Activated CD4-positive, alpha-beta T cell treated with anti-CD3 and anti-CD28 coated beads, Interleukin-2, amount 50 U/mL, for 48 hours (primary cell): ENCODE data around the gene C17orf78.
"Not testable (repeated sequence)": the region's sequence is repeated elsewhere in the genome, so short reads cannot be mapped to it uniquely, and the experiment has no call there.

Source experiments
- DNase-seq, 2 experiments: peaks; one replicate each; pipeline ENCODE4 v3.0.0-alpha.2; 2020

The C17orf78 gene

GRCh38 chr17:37388266-37388665 lies 12.5 kb downstream of the C17orf78 start:
- DNase-seq: no peak

GRCh38 chr17:37389160-37389559 lies 13.4 kb downstream of the C17orf78 start:
- no peak for DNase-seq

DNA sequence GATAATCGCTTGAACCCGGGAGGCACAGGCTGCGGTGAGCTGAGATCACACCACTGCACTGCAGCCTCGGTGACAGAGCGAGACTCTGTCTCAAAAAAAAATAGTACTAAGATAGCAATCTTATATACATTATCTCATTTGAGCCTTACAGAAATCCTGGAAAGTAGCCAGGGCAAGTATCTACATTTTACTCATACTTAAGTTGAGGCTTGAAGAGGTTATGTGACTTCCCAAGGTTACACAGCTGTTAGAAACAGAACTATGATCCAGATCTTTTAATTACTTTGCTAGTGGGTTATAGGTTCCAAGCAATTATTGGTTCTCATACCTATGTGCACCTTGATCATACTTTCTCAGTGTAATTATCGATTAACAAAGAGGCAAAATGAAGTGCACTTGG lies 15.4 kb downstream of the C17orf78 start:
- DNase-seq: no peak

GRCh38 chr17:37392024-37392590 lies 16.3 kb downstream of the C17orf78 start:
- no peak for DNase-seq

GRCh38 chr17:37393352-37393751 lies 17.6 kb downstream of the C17orf78 start:
- no peak for DNase-seq

DNA sequence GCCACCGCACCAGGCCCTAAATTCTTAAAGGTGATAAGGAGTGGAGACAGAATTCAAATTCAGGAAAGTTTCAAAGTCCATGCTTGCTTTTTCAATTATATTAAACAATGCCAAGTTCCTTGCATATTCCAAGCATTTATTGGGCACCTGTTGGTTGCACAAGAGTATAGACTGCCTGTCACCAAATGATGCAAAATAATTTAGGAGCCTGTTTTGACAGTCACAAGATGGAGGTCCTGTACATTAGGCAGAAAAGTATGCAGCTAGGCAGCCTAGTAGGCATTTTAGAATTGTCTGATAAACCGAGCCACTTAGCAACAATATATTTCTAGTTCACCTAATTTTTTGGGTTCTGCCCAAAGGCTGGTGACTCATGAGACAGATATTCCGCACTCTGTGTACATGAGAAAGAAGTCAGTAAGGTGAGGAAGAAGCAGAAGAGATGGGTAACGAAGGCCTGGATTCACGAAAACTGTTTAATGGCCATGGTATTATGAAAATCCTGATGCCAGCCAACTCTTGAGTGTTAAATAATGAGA lies 23.5 kb downstream of the C17orf78 start:
- DNase-seq: no peak

DNA sequence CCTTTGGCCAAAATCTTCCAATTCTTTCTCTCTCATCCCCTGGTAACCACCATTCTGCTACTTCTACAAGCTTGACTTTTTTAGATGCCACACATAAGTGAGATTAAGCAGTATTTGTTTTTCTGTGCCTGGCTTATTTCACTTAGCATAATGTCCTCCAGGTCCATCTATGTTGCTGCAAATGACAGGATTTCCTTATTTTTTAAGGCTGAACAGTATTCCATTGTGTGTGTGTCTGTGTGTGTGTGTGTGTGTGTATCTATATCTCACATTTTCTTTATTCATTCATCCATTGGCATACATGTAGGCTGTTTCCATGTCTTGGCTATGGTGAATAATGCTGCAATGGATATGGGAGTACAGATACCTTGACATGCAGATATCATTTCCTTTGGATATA lies 24.7 kb downstream of the C17orf78 start:
- DNase-seq: no peak

DNA sequence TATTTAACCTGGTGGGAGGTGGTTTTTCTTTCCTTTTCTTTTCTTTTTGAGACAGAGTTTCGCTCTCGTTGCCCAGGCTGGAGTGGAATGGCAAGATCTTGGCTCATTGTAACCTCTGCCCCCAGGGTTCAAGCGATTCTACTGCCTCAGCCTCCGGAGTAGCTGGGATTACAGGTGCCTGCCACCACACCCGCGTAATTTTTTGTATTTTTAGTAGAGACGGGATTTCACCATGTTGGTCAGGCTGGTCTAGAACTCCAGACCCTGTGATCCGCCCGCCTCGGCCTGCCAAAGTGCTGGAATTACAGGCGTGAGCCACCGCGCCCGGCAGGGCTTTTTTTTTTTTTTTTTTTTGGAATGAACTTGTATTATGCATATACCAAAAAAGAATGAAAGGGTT lies 29.7 kb downstream of the C17orf78 start:
- not testable (repeated sequence) for DNase-seq

DNA sequence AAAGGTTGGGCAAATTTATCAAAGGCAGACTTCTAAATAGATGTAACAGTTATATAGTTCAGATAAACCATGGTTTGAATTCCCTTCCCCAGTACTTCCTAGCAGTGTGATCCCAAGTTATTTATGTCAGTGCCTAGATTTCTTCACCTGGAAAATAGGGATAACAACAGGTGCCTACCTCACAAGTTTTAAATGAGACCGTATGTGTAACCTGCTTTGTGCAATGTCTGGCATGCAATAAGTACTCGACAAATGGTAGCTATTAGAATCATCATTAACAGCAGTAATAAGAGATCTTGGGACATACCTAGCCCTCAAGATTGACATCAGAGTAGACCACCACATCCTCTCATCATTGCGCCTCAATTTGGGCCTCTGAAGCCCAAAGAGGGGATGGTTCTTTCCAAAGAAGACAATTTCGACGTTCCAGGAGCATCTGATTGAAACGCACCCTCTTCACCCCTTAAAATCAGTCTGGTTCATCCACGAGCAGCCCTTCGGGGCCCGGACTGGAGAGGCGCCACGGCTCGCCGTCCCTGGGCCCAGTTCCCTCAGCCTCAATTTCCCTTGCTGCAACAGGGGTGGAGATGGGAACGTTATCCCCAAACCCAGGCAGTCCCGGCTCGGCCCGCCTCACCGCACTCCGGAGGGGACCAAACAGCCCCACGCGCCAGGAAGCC lies 30.3 kb downstream of the C17orf78 start:
- no peak for DNase-seq

DNA sequence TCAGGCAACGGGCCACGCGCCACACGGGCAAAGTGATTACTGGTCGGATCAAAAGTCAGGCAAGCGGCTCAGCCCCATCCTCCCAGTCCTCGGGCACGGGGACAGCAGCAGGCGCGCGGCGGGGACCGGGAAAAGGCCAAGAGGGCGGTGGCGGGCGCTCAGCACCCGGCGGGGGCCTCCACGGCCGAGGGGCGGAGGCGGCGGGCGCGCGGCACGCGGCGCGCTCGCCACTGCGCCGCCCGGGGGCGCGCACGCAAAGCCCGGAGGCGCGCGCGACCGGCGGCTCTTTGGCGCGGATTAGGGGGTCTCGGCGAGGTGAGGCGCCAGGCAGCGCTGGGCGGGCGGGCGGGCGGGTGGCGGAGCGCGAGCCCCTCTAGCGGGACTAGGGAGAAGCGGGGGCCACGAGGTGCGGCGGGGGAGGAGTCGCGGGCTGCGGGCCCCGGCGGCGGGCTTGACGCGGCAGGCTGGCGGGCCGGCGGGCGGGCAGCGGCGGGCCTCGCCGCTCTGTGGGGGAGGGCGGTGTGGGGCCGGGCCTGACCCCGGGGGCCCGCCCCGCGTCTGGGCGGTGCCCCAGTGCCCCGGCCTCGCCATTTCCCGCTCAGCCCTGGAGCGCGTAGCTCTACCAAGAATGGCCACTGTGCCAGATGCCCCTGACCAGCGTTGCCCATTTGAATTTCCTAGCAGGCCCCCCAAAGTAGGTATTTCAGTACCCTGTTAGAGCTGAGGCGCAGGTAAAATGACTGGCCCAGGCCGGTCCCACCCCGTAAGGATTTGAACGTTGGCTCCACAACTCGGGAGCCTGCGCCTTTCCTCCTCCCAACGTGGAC lies 31.1 kb downstream of the C17orf78 start, which contains the start of the genes ACACA and TADA2A:
Gene ACACA (minus strand): TSS at position 202 of the 827 bp plus-strand sequence. CDS start 537 bp downstream, outside the sequence.
Gene TADA2A (plus strand): TSS at position 252 of the 827 bp plus-strand sequence. CDS start 4,480 bp downstream, outside the sequence.
- peak; percentile 76 to 83 for DNase-seq

DNA sequence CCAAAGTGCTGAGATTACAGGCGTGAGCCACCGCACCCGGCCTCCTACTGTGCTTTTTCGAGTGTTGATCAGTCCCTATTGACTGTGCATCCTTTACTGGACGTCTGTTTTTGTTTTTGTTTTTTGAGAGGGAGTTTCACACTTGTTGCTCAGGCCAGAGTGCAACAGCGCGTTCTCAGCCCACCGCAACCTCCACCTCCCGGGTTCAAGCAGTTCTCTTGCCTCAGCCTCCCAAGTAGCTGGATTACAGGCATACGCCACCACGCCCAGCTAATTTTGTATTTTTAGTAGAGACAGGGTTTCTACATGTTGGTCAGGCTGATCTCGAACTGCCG lies 32.3 kb downstream of the C17orf78 start:
- not testable (repeated sequence) for DNase-seq

- no peak for DNase-seq
These were observed 34.6 kb downstream of the C17orf78 start for GRCh38 chr17:37410357-37410756.

GRCh38 chr17:37413875-37414519 lies 38.2 kb downstream of the C17orf78 start:
- DNase-seq: no peak

DNA sequence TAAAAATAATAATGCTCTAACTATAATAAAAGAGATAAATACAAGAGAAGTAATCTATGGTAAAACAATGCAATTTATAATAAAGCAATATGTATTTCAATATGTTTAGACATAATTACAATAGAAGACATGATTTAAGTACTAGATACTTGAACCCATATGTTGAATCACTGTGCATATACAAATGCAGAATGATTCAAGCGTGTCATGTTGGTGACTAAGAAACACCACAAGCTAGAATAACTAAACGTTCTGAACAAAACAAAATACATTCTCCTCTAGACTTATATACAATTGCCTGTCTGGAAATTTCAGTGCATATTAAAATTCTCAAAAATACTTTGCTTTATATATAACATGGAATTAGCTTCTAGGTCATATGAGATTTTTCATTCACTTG lies 42.1 kb downstream of the C17orf78 start:
- DNase-seq: no peak

DNA sequence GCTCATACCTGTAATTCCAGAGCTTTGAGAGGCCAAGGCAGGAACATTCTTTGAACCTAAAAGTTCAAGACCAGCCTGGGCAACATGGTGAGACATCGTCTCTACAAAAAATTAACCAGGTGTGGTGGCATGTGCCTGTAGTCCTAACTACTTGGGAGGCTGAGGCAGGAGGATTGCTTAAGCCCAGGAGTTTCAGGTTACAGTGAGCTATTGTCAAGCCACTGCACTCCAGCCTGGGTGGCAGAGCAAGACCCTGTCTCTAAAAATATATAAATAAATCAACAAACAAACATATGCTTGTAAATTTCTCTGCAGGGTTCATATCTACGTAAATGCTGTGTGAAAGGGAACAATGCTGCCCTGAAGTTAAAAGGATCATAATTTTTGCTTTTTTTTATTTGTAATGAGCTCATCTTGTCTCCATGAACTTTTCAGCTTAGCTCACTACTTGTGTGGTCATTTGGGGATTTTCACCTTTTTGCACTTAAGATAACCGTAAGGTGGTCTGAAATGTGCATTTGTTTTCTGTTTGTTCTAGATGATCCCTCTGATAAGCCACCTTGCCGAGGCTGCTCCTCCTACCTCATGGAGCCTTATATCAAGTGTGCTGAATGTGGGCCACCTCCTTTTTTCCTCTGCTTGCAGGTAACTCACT lies 47.3 kb downstream of the C17orf78 start:
- no peak for DNase-seq

GRCh38 chr17:37425268-37425667 lies 49.5 kb downstream of the C17orf78 start:
- DNase-seq: no peak

- DNase-seq: no peak
These were observed 53.3 kb downstream of the C17orf78 start for GRCh38 chr17:37429039-37429438.

DNA sequence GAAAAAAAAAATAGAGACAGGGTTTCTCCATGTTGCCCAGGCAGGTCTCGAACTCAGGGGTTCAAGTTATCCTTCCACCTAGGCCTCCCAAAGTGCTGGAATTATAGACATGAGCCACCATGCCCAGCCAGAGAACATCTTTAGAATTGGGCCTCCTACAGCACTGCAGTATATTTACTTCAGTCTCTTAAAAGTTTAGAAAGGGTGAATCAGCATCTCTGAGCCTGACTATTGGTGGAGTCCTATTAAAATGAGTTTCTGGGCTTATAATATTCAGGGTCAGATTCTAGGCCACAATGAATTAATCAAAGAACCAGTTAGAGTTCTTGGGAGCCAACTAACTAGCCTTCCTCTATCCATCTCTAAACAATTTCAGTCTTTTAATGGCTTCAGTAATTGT lies 53.7 kb downstream of the C17orf78 start:
- DNase-seq: no peak

DNA sequence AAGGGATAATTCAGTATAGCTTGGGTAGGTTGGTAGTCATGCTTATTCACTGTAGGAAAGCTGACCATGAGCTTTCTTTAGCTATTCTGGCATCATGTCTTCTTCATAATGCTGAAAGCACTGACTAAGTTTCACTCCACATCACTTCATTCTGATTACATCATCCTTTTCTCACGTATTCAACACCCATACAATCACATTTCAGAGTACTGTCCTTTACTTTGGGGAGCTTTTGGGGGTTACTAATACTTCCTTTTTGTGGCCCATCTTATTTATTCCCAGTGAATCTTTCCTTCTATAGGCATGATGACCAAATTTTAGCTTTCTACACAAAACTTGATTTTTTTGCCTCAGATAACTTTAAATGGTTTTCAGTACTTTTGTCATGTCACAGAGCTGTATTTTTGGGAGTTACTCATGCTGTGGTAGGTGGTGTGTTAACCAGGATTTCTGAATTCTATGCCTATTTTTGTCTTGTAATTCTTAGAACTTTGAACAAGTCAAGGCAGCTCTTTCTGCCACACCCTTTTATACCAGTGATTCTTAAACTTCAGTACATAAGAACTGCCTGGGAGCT lies 54.4 kb downstream of the C17orf78 start:
- DNase-seq: no peak

DNA sequence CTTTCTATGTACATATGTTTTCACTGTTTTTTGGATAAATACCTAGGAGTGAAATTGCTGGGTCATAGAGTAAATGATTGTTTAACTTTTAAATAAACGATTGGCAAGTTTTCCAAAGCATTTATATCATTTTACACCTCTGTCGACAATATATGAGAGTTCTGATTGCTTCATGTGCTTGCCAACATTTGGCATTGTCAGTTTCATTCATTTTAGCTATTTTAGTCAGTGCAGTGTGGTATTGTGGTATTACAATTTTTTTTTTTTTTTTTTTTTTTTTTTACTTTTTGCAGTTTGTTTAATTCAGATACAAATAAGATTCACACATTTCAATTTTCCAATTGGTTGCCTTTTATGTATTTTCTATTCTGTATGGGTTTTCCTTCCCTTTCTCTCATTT lies 56.9 kb downstream of the C17orf78 start:
- DNase-seq: no peak

DNA sequence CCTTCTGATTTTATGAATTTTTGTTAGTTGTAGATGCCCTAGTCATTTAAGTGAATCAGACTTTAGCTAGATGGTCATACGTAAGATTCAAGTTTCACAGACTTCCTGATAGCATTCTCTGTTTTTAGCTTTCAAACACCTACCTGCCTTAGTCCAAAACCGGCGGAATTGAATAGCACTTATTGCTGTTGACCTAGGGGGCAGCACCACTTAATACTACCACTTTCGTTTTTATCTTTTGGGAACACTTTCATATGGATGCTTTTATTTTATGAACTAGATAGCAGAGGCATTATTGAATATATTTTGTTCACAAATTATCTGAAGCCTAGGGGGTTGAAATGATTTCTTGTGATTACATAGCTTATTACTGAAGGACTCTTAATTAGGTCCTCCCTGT lies 62.4 kb downstream of the C17orf78 start:
- no peak for DNase-seq

GRCh38 chr17:37440424-37440823 lies 64.6 kb downstream of the C17orf78 start:
- DNase-seq: no peak
